ENCODE data around the gene FOXN4. TPM values are rescaled to one million over a fixed set of nuclear protein-coding genes. Genes with fewer than 3 reads are reported as not detected.

Gene FOXN4
- total and polyA plus RNA-seq, 2 donors from 2014 or later = 0.82 TPM; not detected in 1

GRCh38 chr12:109286252-109286651 lies 22.8 kb downstream of the FOXN4 start:
- FAIRE-seq = no peak
- no peak overlapping the region for H3K9ac ChIP-seq (ENCODE audit: low read length in 3 of 3)
- no peak for DNase-seq
- H3K9me3 ChIP-seq (ENCODE audit: control insufficient read depth in 2 of 3, insufficient read depth in 1 of 3, low read length in 3 of 3) = no peaks in the 10 kb centered on the region
- H3K4me3 ChIP-seq (ENCODE audit: low read length in 3 of 3) = no peak overlapping the region
- H3K27ac ChIP-seq (ENCODE audit: low read depth in 2 of 2, low read length in 2 of 2) = no peak overlapping the region
- no peak for TF ChIP-seq CTCF (IDR thresholded peaks at IDR 0.05; ENCODE audit: borderline replicate concordance, extremely low read depth, insufficient read depth)
- no peaks in the 10 kb centered on the region for H3K27me3 ChIP-seq (ENCODE audit: control insufficient read depth, insufficient read depth, low read length)
- no peaks in the 10 kb centered on the region for H3K36me3 ChIP-seq (ENCODE audit: control insufficient read depth in 2 of 3, insufficient read depth in 3 of 3, low read length in 3 of 3)
- H3K4me1 ChIP-seq (ENCODE audit: control insufficient read depth in 2 of 3, insufficient read depth in 2 of 3, low read depth in 1 of 3, low read length in 3 of 3) = peaks cover 0 to 2% (median 0%) of the 10 kb centered on the region in 3 donors
- intact Hi-C loops (cut with DNase I) = no loop called here

GRCh38 chr12:109284392-109284791 lies 24.7 kb downstream of the FOXN4 start:
- no peaks in the 10 kb centered on the region for H3K9me3 ChIP-seq (ENCODE audit: control insufficient read depth in 2 of 3, insufficient read depth in 1 of 3, low read length in 3 of 3)
- no peak overlapping the region for H3K27ac ChIP-seq (ENCODE audit: low read depth in 2 of 2, low read length in 2 of 2)
- TF ChIP-seq CTCF (IDR thresholded peaks at IDR 0.05; ENCODE audit: borderline replicate concordance, extremely low read depth, insufficient read depth) = no peak
- H3K36me3 ChIP-seq (ENCODE audit: control insufficient read depth in 2 of 3, insufficient read depth in 3 of 3, low read length in 3 of 3) = no peaks in the 10 kb centered on the region
- H3K27me3 ChIP-seq (ENCODE audit: control insufficient read depth, insufficient read depth, low read length) = no peaks in the 10 kb centered on the region
- intact Hi-C loops (cut with DNase I) = no loop called here
- H3K4me3 ChIP-seq (ENCODE audit: low read length in 3 of 3) = no peak overlapping the region
- no peak overlapping the region for H3K9ac ChIP-seq (ENCODE audit: low read length in 3 of 3)
- no peaks in the 10 kb centered on the region for H3K4me1 ChIP-seq (ENCODE audit: control insufficient read depth in 2 of 3, insufficient read depth in 2 of 3, low read depth in 1 of 3, low read length in 3 of 3)
- FAIRE-seq (no peak), DNase-seq (no peak)

- no peaks in the 10 kb centered on the region for H3K27me3 ChIP-seq (ENCODE audit: control insufficient read depth, insufficient read depth, low read length)
- no peak overlapping the region for H3K27ac ChIP-seq (ENCODE audit: low read depth in 2 of 2, low read length in 2 of 2)
- H3K4me1 ChIP-seq (ENCODE audit: control insufficient read depth in 2 of 3, insufficient read depth in 2 of 3, low read depth in 1 of 3, low read length in 3 of 3) = peaks cover 0 to 7% (median 0%) of the 10 kb centered on the region in 3 donors
- TF ChIP-seq CTCF (IDR thresholded peaks at IDR 0.05; ENCODE audit: borderline replicate concordance, extremely low read depth, insufficient read depth) = no peak
- H3K36me3 ChIP-seq (ENCODE audit: control insufficient read depth in 2 of 3, insufficient read depth in 3 of 3, low read length in 3 of 3) = no peaks in the 10 kb centered on the region
- no peak overlapping the region for H3K4me3 ChIP-seq (ENCODE audit: low read length in 3 of 3)
- DNase-seq = no peak
- no peak overlapping the region for H3K9ac ChIP-seq (ENCODE audit: low read length in 3 of 3)
- intact Hi-C loops (cut with DNase I) = no loop called here
- H3K9me3 ChIP-seq (ENCODE audit: control insufficient read depth in 2 of 3, insufficient read depth in 1 of 3, low read length in 3 of 3) = no peaks in the 10 kb centered on the region
- no peak for FAIRE-seq
Measured at GRCh38 chr12:109281452-109281851, 27.6 kb downstream of the FOXN4 start.

- no peak overlapping the region for H3K27ac ChIP-seq (ENCODE audit: low read depth in 2 of 2, low read length in 2 of 2)
- H3K36me3 ChIP-seq (ENCODE audit: control insufficient read depth in 2 of 3, insufficient read depth in 3 of 3, low read length in 3 of 3) = no peaks in the 10 kb centered on the region
- TF ChIP-seq CTCF (IDR thresholded peaks at IDR 0.05; ENCODE audit: borderline replicate concordance, extremely low read depth, insufficient read depth) = no peak
- H3K4me3 ChIP-seq (ENCODE audit: low read length in 3 of 3) = no peak overlapping the region
- DNase-seq = no peak
- no peaks in the 10 kb centered on the region for H3K27me3 ChIP-seq (ENCODE audit: control insufficient read depth, insufficient read depth, low read length)
- FAIRE-seq = no peak
- intact Hi-C loops (cut with DNase I) = no loop called here
- peaks cover 0 to 7% (median 0%) of the 10 kb centered on the region in 3 donors for H3K4me1 ChIP-seq (ENCODE audit: control insufficient read depth in 2 of 3, insufficient read depth in 2 of 3, low read depth in 1 of 3, low read length in 3 of 3)
- no peak overlapping the region for H3K9ac ChIP-seq (ENCODE audit: low read length in 3 of 3)
- H3K9me3 ChIP-seq (ENCODE audit: control insufficient read depth in 2 of 3, insufficient read depth in 1 of 3, low read length in 3 of 3) = no peaks in the 10 kb centered on the region
Measured at GRCh38 chr12:109279525-109279924, 29.6 kb downstream of the FOXN4 start.
